Transverse colon (tissue), 4 donors: Measurements from ENCODE around the gene ZNF22.

Source experiments
- CTCF ChIP-seq, 5 experiments: fragments of 200-600 bp in 3 of 5; fragments of 450-650 bp in 2 of 5; sonication (generic) in 3 of 5; IDR thresholded peaks; 1 replicate in 2 of 5; 2 replicates in 3 of 5; pipeline ENCODE4 v1.5.1; 2016 to 2017; ENCODE audit warnings: antibody characterized with exemption in 5 of 5, inconsistent platforms in 3 of 5, mild to moderate bottlenecking in 2 of 5, moderate library complexity in 1 of 5
- EP300 ChIP-seq: sonication (generic); formaldehyde crosslinking; IDR thresholded peaks from one replicate; pipeline ENCODE4 v1.6.1; 2017; ENCODE audit warnings: antibody characterized with exemption, low read depth
- POLR2A ChIP-seq: fragments of 450-650 bp; IDR thresholded peaks from one replicate; pipeline ENCODE4 v1.6.1; 2016; ENCODE audit warnings: antibody characterized with exemption, mild to moderate bottlenecking, moderate library complexity
- POLR2AphosphoS5 ChIP-seq, 3 donors: sonication (generic); formaldehyde crosslinking; IDR thresholded peaks; one replicate each; pipeline ENCODE4 v1.6.1; 2016; ENCODE audit warnings: antibody characterized with exemption in 3 of 3

DNA sequence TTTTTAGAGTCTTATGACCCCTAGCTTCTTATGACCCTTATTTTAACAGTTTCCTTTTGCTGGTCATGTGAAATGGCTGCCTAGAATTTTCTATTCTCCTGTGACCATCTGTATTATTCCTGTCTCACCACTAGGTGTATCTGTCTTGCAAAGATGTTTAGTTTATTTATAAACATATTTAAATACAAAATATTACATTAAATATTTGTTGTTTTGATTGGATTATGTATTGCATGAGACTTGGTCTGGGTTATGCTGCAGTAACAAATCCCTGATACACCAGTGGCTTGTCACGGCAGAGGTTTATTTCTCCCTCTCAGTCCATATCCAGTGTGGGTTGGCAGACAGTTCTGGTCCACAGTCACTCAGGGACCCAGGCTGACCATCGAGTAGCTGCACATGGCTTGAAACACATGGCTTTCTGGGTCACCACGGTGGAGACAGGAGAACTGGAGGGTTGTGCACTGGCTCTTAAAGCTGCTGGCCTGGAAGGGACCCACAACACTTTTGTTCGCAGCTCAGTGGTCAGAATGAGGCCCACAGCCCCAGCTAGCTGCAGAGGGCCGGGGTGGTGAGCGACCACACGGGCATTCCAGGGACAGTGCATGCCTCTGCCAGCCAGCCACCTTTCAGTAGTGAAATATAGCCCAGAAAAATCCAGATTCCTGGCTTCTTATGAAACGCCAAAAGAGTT, 33.8 kb upstream of the ZNF22 start:
- TF ChIP-seq CTCF (IDR thresholded peaks at IDR 0.05) (peak in 3 of 5 experiments; percentile 12 to 20 (median 16)), POLR2A (no peak), POLR2AphosphoS5 (IDR thresholded peaks at IDR 0.05) (no peak), EP300 (no peak)
